ENCODE measurements around the gene SRMS. TPM values are rescaled to one million over a fixed set of nuclear protein-coding genes. Genes with fewer than 3 reads are reported as not detected.
A peak's percentile ranks its signal among the peaks of the same experiment; 100 is the strongest.

The SRMS gene
- polyA plus RNA-seq, 1 donor from 2014 or later, result not detected

GRCh38 chr20:63519668-63520503, 27.7 kb downstream of the SRMS start:
- Histone ChIP-seq H3K36me3 (ENCODE audit: insufficient read depth, low read length) (no peaks in the 10 kb centered on the region), H3K79me2 (replicated peaks; ENCODE audit: insufficient read depth, low read length) (peaks cover 17% of the 10 kb centered on the region), H3K9me3 (ENCODE audit: low read length) (no peaks in the 10 kb centered on the region), H3K9me2 (ENCODE audit: insufficient read depth, low read length) (no peaks in the 10 kb centered on the region), H3K4me2 (ENCODE audit: low read length) (peak overlapping the region; percentile 35), H3K27me3 (ENCODE audit: insufficient read depth, low read depth, low read length) (no peaks in the 10 kb centered on the region), H4K20me1 (ENCODE audit: insufficient read depth) (peaks cover 9% of the 10 kb centered on the region), H2AFZ (ENCODE audit: low read depth, low read length) (peak overlapping the region; percentile 69), H3K27ac (ENCODE audit: low read length) (peak overlapping the region; percentile 68), H3F3A (ENCODE audit: insufficient read depth, low read length, poor library complexity, severe bottlenecking) (no peaks in the 10 kb centered on the region), H3K9ac (ENCODE audit: low read length) (peak overlapping the region; percentile 95), H3K4me3 (ENCODE audit: low read length) (peak overlapping the region; percentile 94)
- TF ChIP-seq EP300 (conservative IDR thresholded peaks at IDR 0.05; ENCODE audit: poor library complexity, severe bottlenecking) (no peak), EZH2 (IDR thresholded peaks at IDR 0.05; ENCODE audit: borderline replicate concordance, insufficient read depth, low read length, poor library complexity, severe bottlenecking) (no peak), RAD21 (conservative IDR thresholded peaks at IDR 0.05) (peak; percentile 32), TAF1 (IDR thresholded peaks at IDR 0.05; ENCODE audit: low read depth) (no peak), MXI1 (conservative IDR thresholded peaks at IDR 0.05; ENCODE audit: poor library complexity, severe bottlenecking) (peak; percentile 26), CTCF (IDR thresholded peaks at IDR 0.05; ENCODE audit: poor library complexity, severe bottlenecking) (peak; percentile 38), SMC3 (conservative IDR thresholded peaks at IDR 0.05; ENCODE audit: poor library complexity) (peak; percentile 40)

- Histone ChIP-seq H2AFZ (ENCODE audit: low read depth, low read length) (no peak overlapping the region), H3K27ac (ENCODE audit: low read length) (no peak overlapping the region), H3K9ac (ENCODE audit: low read length) (peak overlapping the region; percentile 95), H3K27me3 (ENCODE audit: insufficient read depth, low read depth, low read length) (no peaks in the 10 kb centered on the region), H4K20me1 (ENCODE audit: insufficient read depth) (peaks cover 9% of the 10 kb centered on the region), H3K9me2 (ENCODE audit: insufficient read depth, low read length) (no peaks in the 10 kb centered on the region), H3K4me3 (ENCODE audit: low read length) (peak overlapping the region; percentile 94), H3K79me2 (replicated peaks; ENCODE audit: insufficient read depth, low read length) (peaks cover 17% of the 10 kb centered on the region), H3K4me2 (ENCODE audit: low read length) (no peak overlapping the region), H3K9me3 (ENCODE audit: low read length) (no peaks in the 10 kb centered on the region), H3K36me3 (ENCODE audit: insufficient read depth, low read length) (no peaks in the 10 kb centered on the region), H3F3A (ENCODE audit: insufficient read depth, low read length, poor library complexity, severe bottlenecking) (no peaks in the 10 kb centered on the region)
- TF ChIP-seq SMC3 (conservative IDR thresholded peaks at IDR 0.05; ENCODE audit: poor library complexity) (no peak), RAD21 (conservative IDR thresholded peaks at IDR 0.05) (no peak), MXI1 (conservative IDR thresholded peaks at IDR 0.05; ENCODE audit: poor library complexity, severe bottlenecking) (no peak), CTCF (IDR thresholded peaks at IDR 0.05; ENCODE audit: poor library complexity, severe bottlenecking) (no peak), REST (IDR thresholded peaks at IDR 0.05; ENCODE audit: borderline replicate concordance) (no peak), EP300 (conservative IDR thresholded peaks at IDR 0.05; ENCODE audit: poor library complexity, severe bottlenecking) (no peak), TAF1 (IDR thresholded peaks at IDR 0.05; ENCODE audit: low read depth) (no peak), POLR2AphosphoS5 (IDR thresholded peaks at IDR 0.05) (no peak), EZH2 (IDR thresholded peaks at IDR 0.05; ENCODE audit: borderline replicate concordance, insufficient read depth, low read length, poor library complexity, severe bottlenecking) (no peak)
These were observed 28.4 kb downstream of the SRMS start for GRCh38 chr20:63518946-63519667.

All from neural cell (in vitro differentiated cells).